Colon (tissue), 2 donors: ENCODE results near the gene RBM10.
A peak's percentile ranks its signal among the peaks of the same experiment; 100 is the strongest.
"Not testable (repeated sequence)": the region's sequence is repeated elsewhere in the genome, so short reads cannot be mapped to it uniquely, and the experiment has no call there.

ENCODE experiments used
- FAIRE-seq: peaks from 2 replicates; lab custom pipeline; 2012; peaks lifted over from hg19 to GRCh38; lab: Jason Lieb, UNC
- donor health status: control.
- donor health status: control.

Gene RBM10, protein sequence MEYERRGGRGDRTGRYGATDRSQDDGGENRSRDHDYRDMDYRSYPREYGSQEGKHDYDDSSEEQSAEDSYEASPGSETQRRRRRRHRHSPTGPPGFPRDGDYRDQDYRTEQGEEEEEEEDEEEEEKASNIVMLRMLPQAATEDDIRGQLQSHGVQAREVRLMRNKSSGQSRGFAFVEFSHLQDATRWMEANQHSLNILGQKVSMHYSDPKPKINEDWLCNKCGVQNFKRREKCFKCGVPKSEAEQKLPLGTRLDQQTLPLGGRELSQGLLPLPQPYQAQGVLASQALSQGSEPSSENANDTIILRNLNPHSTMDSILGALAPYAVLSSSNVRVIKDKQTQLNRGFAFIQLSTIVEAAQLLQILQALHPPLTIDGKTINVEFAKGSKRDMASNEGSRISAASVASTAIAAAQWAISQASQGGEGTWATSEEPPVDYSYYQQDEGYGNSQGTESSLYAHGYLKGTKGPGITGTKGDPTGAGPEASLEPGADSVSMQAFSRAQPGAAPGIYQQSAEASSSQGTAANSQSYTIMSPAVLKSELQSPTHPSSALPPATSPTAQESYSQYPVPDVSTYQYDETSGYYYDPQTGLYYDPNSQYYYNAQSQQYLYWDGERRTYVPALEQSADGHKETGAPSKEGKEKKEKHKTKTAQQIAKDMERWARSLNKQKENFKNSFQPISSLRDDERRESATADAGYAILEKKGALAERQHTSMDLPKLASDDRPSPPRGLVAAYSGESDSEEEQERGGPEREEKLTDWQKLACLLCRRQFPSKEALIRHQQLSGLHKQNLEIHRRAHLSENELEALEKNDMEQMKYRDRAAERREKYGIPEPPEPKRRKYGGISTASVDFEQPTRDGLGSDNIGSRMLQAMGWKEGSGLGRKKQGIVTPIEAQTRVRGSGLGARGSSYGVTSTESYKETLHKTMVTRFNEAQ

GRCh38 chrX:47144626-47145394, at the start of gene RBM10, which contains the start of gene NDUFB11:
TSS of gene RBM10 (plus strand) at chrX:47145221. CDS start at chrX:47147482, 2,261 bp downstream.
TSS of gene NDUFB11 (minus strand) at chrX:47144702. CDS start at chrX:47144679, 23 bp downstream.
- FAIRE-seq = peak; percentile 18

- no peak for FAIRE-seq
Observed at GRCh38 chrX:47097018-47097417, 48.0 kb upstream of the RBM10 start.

GRCh38 chrX:47098338-47099094, 46.5 kb upstream of the RBM10 start:
- FAIRE-seq = peak; percentile 90

GRCh38 chrX:47101206-47101605, 43.8 kb upstream of the RBM10 start:
- no peak for FAIRE-seq

DNA sequence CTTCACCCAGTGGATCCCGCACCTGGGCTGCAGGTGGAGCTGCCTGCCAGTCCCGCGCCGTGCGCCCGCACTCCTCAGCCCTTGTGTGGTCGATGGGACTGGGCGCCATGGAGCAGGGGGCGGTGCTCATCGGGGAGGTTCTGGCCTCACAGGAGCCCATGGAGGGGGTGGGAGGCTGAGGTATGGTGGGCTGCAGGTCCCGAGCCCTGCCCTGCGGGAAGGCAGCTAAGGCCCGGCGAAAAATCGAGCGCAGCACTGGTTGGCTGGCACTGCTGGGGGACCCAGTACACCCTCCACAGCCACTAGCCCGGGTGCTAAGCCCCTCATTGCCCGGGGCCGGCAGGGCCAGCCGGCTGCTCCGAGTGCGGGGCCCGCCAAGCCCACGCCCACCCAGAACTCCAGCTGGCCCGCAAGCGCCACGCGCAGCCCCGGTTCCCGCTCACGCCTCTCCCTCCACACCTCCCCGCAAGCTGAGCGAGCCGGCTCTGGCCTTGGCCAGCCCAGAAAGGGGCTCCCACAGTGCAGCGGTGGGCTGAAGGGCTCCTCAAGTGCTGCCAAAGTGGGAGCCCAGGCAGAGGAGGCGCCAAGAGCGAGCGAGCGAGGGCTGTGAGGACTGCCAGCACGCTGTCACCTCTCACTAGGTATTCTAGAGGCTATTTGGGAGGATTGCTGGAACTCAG, 33.9 kb upstream of the RBM10 start:
- FAIRE-seq = not testable (repeated sequence)

DNA sequence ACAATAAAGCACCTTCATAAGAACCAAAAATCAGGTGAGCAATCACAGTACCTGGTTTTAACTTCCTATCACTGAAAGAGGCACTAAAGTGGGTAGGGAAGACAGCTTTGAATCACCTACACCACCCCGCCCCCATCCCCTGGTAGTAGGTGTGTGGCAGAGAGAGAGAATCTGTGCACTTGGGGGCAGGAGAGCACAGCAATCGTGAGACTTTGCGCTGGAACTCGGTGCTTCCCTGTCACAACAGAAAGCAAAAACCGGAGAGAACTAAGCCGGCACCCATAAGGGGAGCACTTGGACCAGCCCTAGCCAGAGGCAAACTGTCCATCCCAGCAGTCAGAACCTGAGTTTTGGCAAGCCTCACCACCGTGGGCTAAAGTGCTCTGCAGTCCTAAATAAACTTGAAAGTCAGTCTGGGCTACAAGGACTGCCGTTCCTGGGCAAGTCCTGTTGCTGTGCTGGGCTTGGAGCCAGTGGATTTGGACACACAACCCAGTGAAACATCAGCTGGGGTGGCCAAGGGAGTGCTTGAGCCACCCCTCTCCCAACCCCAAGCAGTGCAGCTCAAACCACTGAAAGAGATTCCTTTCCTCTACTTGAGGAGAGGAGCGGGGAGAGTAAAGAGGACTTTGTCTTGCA, 32.6 kb upstream of the RBM10 start:
- FAIRE-seq = no peak

- peak; percentile 49 for FAIRE-seq
Observed at GRCh38 chrX:47116551-47117110, 28.4 kb upstream of the RBM10 start.

DNA sequence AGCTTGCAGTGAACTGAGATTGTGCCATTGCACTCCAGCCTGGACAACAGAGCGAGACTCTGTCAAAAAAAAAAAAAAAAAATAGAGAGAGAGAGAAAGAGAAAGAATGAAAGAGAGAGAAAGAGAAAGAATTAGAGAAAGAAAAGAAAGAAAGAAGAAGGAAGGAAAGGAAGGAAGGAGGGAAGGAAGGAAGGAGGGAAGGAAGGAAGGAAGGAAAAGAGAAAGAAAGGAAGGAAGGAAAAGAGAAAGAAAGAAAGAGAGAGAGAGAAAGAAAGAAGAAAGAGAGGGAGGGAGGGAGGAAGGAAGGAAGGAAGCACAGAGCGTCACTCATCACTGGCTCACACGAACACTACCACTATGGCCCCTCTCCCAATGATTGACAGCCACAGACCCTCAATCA, 20.6 kb upstream of the RBM10 start:
- not testable (repeated sequence) for FAIRE-seq

GRCh38 chrX:47129157-47129898, 15.7 kb upstream of the RBM10 start:
- peak; percentile 84 for FAIRE-seq

DNA sequence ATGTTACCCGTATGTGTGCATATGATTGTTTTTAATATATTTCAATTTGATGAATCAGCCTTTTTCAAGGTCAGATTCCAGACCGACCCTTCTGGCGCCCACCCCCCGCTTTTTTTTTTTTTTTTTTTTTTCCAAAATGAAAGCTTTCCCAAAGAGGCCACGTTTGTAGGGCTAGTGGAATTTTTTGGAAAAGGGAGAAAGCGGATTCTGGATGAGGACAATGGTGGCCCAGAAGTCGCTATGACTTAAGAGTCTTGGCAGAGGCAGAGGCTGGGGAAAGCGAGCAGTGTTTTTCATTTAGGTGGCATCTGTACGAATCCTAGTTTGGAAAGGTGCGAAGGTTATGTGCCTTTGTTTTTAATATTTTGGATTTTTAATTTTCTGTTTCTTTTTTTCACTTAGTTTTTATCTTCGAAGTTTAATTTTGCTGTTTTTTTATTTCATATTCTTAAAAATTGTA, 15.1 kb upstream of the RBM10 start:
- FAIRE-seq = peak; percentile 21

DNA sequence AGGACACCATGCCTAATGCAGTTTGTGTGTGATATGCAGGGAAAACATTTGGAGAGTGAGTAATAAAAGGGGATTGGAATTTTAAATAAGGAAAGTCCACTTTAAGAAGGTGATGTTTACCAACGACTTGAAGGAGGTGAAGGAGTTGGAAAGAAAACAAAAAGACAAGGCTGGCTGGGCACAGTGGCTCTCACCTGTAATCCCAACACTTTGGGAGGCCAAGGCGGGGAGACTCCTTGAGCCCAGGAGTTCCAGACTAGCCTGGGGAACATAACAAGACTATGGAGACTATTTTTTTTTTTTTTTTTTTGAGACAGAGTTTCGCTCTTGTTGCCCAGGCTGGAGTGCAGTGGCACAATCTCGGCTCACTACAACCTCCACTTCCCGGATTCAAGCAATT, 11.5 kb upstream of the RBM10 start:
- no peak for FAIRE-seq

- not testable (repeated sequence) for FAIRE-seq
Observed at GRCh38 chrX:47135650-47136049, 9.4 kb upstream of the RBM10 start.

- no peak for FAIRE-seq
Observed at GRCh38 chrX:47138171-47138570, 6.8 kb upstream of the RBM10 start.

DNA sequence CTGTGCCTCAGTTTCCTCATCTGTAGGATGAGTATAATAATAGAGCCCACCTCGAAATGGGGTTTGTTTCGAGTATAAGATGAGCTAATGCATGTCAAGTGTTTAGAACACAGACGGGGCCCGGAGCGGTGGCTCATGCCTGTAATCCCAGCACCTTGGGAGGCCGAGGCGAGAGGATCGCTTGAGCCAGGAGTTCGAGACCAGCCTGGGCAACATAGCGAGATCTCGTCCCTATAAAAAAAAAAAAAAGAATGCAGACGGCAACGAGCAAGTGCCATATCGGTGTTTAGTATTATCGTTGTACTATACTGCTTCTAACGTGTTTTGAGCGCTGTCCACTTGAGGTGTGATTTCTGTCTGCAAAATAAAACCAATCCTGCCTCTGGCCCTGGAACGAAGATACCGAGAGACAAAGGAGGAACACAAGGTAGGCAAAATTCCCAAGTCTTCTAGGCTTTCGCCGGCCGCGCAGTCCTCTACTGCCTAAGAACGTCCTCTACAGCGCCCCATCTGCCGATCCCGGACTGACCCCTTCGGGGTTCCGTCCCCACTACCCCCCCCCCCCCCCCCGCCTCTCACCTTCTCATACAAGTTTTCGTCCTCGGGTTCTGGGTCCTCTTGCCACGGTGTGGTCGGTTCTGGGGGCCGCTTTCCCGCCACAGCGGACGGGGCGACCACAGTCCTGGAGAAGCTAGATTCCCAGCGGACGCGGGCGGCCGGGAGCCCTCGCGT, 961 bp upstream of the RBM10 start:
- FAIRE-seq = no peak

- no peak for FAIRE-seq
Observed at GRCh38 chrX:47145395-47146120, 537 bp downstream of the RBM10 start.

DNA sequence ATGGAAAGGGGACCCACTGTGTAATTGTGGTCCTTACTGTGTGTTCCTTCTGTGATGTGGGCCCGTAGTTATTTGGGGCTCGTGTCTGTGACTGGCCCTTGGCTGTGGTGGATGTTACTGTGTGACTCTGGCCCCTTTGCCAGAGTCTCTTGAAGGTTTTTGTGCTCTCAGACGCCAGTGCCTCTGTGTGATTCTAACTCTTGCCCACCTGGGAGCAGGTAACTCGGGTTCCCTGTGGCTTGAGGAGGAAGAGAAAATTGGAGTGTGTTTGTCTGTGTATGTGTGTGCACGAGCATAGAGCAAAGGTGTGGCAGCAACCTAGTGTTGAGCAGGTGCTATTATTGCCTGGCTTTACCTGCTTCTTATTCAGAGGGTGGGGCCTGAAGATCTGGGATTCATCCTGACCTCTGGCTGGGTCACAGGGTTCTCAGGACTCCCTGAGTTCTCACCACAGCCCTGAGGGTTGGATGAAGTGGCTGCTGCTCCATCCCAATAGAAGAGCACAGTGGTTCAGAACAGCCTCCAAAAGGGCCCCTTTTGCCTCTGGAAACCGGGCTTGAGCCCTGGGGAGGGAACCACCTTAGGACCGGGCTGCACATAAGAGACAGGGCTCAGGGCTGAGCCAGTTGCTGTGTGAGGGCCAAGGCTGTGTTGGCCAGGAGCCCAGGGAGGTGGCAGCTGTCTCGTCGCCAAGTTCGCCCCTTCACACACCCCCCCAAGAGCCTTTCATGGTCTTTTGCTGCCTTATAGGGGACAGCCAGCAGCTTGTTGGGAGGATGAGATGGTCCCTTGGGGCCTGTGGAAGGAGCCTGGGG, 1.3 kb downstream of the RBM10 start:
- no peak for FAIRE-seq
